Naive B cell (primary cell): ENCODE measurements around the gene CLEC16A. TPM values are rescaled to one million over a fixed set of nuclear protein-coding genes. Genes with fewer than 3 reads are reported as not detected.

Source experiments
- ATAC-seq, 2 donors: fragments of 150-1000 bp; cut with Tn5 transposase; 2 replicates each; pipeline ENCODE4 v1.10.0; 2021; ENCODE audit warnings: low read depth in 2 of 2, mild to moderate bottlenecking in 2 of 2, moderate library complexity in 2 of 2
- DNase-seq: peaks from one replicate; pipeline ENCODE4 v3.0.0; 2022
- H3K27ac Mint-ChIP-seq, 6 donors: one replicate each; pipeline ENCODE4 v1.8.0; 2020 to 2022; ENCODE audit warnings: mild to moderate bottlenecking in 6 of 6, mixed read lengths in 6 of 6, moderate library complexity in 5 of 6, inconsistent platforms in 2 of 6
- H3K27me3 Mint-ChIP-seq, 3 donors: one replicate each; pipeline ENCODE4 v1.8.0; 2021 to 2022; ENCODE audit warnings: mixed read lengths in 3 of 3, mild to moderate bottlenecking in 1 of 3
- H3K36me3 Mint-ChIP-seq, 2 donors: one replicate each; pipeline ENCODE4 v1.8.0; 2020 to 2022; ENCODE audit warnings: mixed read lengths in 2 of 2, inconsistent platforms in 1 of 2, mild to moderate bottlenecking in 1 of 2
- H3K4me1 Mint-ChIP-seq, 3 donors: one replicate each; pipeline ENCODE4 v1.8.0; 2020 to 2022; ENCODE audit warnings: mixed read lengths in 3 of 3, inconsistent platforms in 1 of 3, mild to moderate bottlenecking in 1 of 3, moderate library complexity in 1 of 3
- H3K4me3 Mint-ChIP-seq, 8 donors: one replicate each; pipeline ENCODE4 v1.8.0; 2020 to 2022; ENCODE audit warnings: mild to moderate bottlenecking in 8 of 8, mixed read lengths in 8 of 8, moderate library complexity in 8 of 8, inconsistent platforms in 2 of 8
- H3K9me3 Mint-ChIP-seq, 7 donors: one replicate each; pipeline ENCODE4 v1.8.0; 2020 to 2022; ENCODE audit warnings: mixed read lengths in 7 of 7, mild to moderate bottlenecking in 5 of 7, inconsistent platforms in 2 of 7, moderate library complexity in 1 of 7
- polyA plus RNA-seq, 6 donors: library from polyadenylated mRNA; unstranded; fragments of 300-500 nt; fragmentation: Illumina TruSeq; gene quantifications; one replicate each; pipeline ENCODE4 v1.2.3, GENCODE V29; 2021; ENCODE audit warnings: low read depth in 6 of 6

Gene CLEC16A
- polyA plus RNA-seq, 6 donors from 2014 or later, result 11.8 to 34.9 (median 18.7) TPM

DNA sequence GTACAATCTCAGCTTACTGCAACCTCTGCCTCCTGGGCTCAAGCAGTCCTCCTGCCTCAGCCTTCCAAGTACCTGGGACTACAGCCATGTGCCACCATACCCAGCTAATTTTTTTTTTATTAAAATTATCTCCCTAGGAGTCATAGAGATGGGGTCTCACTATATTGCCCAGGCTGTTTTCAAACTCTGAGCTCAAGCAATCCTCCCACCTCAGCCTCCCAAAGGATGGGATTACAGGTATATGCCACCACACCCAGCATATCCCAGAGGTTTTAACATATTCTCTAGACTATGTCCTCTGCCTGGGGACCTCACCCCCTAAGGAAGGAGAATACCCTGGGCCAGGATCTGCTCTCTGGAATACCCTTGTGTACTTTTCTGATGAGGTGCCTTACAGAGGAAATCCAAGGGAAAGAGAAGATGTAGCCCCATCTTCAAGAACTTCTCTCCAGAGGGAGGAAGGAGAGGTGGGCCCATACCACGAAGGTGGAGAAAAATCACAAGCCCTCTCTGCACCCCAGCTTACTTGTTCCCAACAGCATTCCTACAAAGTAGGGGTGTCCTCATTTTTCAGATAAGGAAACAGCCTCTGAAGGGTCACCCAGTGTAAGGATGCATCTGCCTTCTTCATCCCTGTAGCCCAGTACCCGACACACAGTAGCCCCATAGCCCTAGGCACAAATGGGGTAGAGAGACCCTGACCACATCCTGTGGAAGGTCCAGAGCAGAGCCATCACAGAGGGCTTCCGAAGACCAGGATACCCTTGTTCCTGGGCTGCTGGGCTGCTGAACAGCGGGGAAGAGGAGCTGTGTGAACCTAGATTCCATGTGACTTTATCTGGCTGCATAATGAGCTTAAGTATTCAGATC lies 160.0 kb downstream of the CLEC16A start:
- no peak for DNase-seq
- peaks cover 39 to 45% (median 44%) of the 10 kb centered on the region in 3 donors for H3K4me1 Mint-ChIP-seq
- ATAC-seq, result no peak
- no peaks in the 10 kb centered on the region for H3K36me3 Mint-ChIP-seq
- no peaks in the 10 kb centered on the region for H3K9me3 Mint-ChIP-seq
- H3K4me3 Mint-ChIP-seq, result peak overlapping the region in 5 of 8 donors; percentile 51 to 82 (median 72)
- no peaks in the 10 kb centered on the region for H3K27me3 Mint-ChIP-seq
- peak overlapping the region; percentile 22 to 91 (median 77) for H3K27ac Mint-ChIP-seq

DNA sequence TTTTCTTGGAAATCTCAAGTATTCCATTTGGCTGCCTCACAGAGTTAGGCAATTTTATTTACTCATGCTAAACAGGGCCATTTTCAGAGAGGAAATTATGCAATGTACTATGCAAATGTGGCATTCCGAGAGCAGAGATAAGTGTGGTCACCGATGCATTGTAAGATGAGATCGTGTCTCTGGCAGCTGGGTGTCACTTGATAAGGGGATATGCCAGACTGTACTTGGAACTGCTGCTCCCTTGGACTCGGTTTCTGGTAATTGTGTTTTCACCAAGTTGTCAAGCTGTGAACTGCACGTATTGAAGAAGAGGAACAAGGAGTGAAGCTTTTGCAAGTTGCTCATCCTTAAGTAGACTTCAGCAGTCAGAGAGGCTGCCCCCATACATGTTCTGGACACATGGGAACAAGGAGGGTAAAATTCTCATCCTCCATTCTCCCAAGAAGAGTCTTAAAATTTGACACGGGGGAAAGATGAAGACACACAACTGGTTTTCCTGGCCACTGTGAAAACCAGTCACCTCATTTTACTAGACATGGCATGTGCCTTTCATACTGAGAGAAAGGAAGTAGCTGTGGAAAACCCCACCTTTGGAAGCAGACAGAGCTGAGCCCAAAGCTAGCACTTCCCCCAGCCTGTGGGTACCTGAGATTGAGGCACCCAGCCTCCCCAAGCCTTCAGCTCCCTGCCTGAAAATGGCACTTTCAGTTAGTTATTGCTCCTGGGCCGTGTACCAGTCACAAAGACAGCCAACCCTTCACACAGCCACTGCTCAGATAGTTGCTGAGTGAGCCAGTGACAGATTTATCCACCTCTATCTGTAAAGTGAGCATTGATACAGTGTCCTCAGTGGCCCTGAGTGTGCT lies 160.9 kb downstream of the CLEC16A start:
- Mint-ChIP-seq H3K9me3 (no peaks in the 10 kb centered on the region), H3K27me3 (no peaks in the 10 kb centered on the region), H3K36me3 (no peaks in the 10 kb centered on the region), H3K4me1 (peaks cover 32 to 41% (median 36%) of the 10 kb centered on the region in 3 donors), H3K4me3 (peak overlapping the region in 7 of 8 donors; percentile 29 to 82 (median 51)), H3K27ac (peak overlapping the region; percentile 56 to 91 (median 77))
- ATAC-seq, result peak; percentile 87
- DNase-seq, result peak; percentile 46

DNA sequence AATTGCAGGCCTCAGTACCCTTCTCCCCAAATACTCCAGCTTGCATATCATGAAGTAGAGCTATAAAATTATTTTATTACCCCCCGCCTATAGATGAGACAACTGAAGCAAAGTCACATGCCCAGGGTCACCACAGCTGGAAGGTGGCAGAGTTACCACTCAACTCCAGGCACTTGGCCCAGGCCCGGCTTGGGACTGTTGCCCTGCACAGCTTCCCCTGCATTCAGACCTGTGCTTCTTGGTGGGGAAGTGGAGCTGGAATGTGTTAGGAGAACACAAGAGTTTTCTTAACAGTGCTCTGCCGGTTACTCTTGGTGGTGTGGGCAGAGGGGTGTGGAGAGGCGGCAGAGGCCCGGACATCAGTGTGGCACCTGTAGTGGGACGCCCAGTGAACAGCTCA lies 162.4 kb downstream of the CLEC16A start:
- Mint-ChIP-seq H3K4me3 (no peak overlapping the region), H3K4me1 (peaks cover 26 to 41% (median 29%) of the 10 kb centered on the region in 3 donors)
- DNase-seq, result no peak

DNA sequence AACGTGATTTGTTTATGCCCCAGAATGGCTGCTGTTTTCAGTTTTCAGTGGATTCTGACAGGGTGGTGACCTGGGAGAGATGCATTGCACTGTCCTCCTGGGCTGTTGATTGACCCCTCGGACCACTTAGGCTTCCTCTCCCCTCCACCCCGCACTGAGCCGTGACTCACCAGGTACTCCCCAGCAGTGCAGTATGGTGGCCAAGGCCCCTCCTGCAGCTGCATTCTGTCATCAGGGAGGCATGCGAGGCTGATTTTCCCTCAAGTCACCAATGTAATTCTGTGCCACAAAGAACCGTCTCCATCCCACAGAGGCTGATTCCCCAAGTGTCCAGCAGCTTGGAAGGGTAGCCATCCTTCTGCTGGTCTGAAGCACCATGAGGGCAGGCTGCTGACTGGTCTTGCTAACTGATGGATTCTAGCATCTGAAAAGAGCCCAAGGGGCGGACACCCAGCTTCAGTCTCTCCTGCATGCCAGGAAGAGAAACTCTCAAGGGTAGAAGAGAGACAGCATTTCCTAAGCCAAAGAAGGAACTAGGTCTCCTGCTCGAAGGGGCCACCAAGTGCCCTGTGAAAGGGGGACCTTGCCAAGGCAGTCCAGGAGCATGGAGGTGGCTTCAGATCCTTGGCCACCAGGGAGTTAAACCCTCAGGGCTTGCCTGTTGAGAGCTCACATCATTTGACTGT lies 163.6 kb downstream of the CLEC16A start:
- Mint-ChIP-seq H3K27me3 (no peaks in the 10 kb centered on the region), H3K9me3 (peaks cover 0 to 8% (median 0%) of the 10 kb centered on the region in 7 donors), H3K27ac (no peak overlapping the region), H3K36me3 (peaks cover 5 to 16% of the 10 kb centered on the region in 2 donors), H3K4me1 (peaks cover 21 to 38% (median 29%) of the 10 kb centered on the region in 3 donors), H3K4me3 (no peak overlapping the region)
- no peak for DNase-seq
- no peak for ATAC-seq

More for the DNA sequence above, 162.4 kb downstream of the CLEC16A start:
- H3K27me3 Mint-ChIP-seq, result no peaks in the 10 kb centered on the region
- ATAC-seq, result no peak
- peaks cover 0 to 8% (median 0%) of the 10 kb centered on the region in 7 donors for H3K9me3 Mint-ChIP-seq
- peaks cover 1 to 11% of the 10 kb centered on the region in 2 donors for H3K36me3 Mint-ChIP-seq
- H3K27ac Mint-ChIP-seq, result no peak overlapping the region

DNA sequence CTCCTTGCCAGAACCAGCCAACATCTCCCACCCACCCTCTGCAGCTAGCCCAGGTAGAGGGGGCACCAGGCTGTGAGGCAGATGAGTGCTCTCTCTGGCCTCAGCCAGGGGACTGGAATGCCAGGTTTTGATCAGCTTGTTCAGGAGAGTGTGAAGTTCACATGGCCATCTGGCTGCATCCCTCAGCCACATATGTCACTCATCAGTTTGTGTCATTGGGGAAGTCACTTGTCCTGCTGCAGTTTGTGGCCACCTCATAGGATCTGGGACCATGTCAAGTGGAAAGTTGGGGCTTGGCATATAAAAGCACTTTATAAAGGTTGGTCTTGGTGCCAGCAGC lies 164.1 kb downstream of the CLEC16A start:
- Mint-ChIP-seq H3K27ac (no peak overlapping the region), H3K36me3 (peaks cover 5 to 16% of the 10 kb centered on the region in 2 donors), H3K4me3 (no peak overlapping the region), H3K9me3 (peaks cover 0 to 8% (median 0%) of the 10 kb centered on the region in 7 donors), H3K27me3 (no peaks in the 10 kb centered on the region), H3K4me1 (peaks cover 21 to 37% (median 27%) of the 10 kb centered on the region in 3 donors)
- no peak for ATAC-seq
- DNase-seq, result no peak

DNA sequence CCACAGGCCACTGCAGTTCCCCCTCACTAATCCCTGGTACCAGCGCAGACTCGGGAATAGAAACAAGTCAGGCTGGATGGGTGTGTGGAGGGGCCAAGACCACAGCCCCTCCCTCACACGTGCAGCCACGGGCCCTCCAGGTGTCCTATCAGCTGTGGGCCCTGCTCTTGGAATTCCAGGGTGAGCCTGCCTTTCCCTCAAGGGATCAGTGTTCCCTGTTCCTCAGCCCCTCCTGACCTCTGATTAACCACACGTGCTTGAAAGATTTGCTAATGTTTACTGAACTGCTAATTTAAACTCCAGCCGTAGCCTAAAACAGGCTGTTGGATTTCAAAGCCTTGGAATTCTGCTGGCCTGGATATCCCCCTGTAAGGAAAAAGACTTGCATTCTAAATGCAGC lies 165.2 kb downstream of the CLEC16A start:
- Mint-ChIP-seq H3K4me1 (peaks cover 12 to 26% (median 17%) of the 10 kb centered on the region in 3 donors), H3K4me3 (no peak overlapping the region), H3K36me3 (peaks cover 5 to 16% of the 10 kb centered on the region in 2 donors), H3K27me3 (no peaks in the 10 kb centered on the region), H3K9me3 (peaks cover 0 to 8% (median 0%) of the 10 kb centered on the region in 7 donors), H3K27ac (peak overlapping the region in 1 of 6 donors; percentile 78)
- DNase-seq, result no peak
- ATAC-seq, result no peak

DNA sequence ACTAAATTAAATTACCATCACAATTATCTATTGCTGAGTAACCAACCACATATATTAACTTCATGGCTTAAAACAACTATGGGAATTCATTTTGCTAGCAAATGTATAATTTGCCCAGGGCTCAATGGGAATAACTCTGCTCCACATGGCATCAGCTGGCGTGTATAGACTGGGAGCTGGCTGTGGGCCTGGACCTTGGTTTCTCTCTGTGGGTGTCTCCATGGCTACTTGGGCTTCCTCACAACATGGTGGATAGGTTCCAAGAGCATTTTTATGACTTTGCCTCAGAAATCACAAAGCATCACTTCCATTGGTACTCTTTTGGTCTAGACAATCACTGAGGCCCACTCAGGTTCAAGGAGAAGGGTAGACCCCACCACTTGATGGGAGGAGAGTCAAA lies 166.8 kb downstream of the CLEC16A start:
- Mint-ChIP-seq H3K36me3 (peaks cover 5 to 24% of the 10 kb centered on the region in 2 donors), H3K4me1 (peaks cover under 1 to 10% (median 5%) of the 10 kb centered on the region in 3 donors), H3K27me3 (no peaks in the 10 kb centered on the region), H3K27ac (no peak overlapping the region), H3K4me3 (no peak overlapping the region), H3K9me3 (peaks cover 0 to 8% (median 0%) of the 10 kb centered on the region in 7 donors)
- ATAC-seq (no peak), DNase-seq (no peak)

DNA sequence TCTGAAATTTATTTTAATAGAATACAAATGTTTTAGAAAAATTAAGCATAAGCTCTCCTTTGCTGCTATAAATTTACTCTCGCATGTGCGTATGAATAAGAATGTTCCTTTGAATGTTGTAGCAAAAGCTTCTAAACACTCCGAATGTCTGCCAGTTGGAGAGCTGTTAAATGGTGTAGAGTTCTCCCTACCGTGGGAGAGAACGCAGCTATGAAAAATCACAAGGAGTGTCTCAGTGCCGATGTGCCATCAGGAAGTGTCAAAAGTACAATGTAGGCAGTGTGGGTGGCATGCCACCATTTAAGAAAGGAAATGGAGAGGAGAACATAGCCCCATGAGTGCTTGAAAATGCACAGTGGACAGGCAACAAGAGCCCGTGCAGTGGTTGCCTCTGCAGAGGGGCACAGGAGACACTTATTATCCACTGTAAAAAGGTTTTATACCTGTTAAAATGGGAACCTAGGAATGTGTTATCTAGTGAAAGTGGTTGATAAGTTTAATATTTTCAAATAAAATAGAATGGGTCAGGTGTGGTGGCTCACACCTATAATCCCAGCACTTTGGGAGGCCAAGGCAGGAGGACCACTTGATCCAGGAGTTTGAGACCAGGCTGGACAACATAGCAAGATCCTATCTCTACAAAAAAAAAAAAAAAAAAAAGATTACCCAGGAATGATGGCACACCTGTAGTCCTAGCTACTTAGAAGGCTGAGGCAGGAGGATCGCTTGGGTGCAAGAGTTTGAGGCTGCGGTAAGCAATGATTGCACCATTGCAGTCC lies 167.7 kb downstream of the CLEC16A start:
- H3K9me3 Mint-ChIP-seq, result peaks cover 0 to 8% (median 0%) of the 10 kb centered on the region in 7 donors
- peaks cover 0 to 5% (median 3%) of the 10 kb centered on the region in 3 donors for H3K4me1 Mint-ChIP-seq
- H3K4me3 Mint-ChIP-seq, result peak overlapping the region in 1 of 8 donors; percentile 60
- no peaks in the 10 kb centered on the region for H3K27me3 Mint-ChIP-seq
- DNase-seq (no peak), ATAC-seq (no peak)
- peak overlapping the region in 1 of 6 donors; percentile 63 for H3K27ac Mint-ChIP-seq
- peaks cover 5 to 24% of the 10 kb centered on the region in 2 donors for H3K36me3 Mint-ChIP-seq

DNA sequence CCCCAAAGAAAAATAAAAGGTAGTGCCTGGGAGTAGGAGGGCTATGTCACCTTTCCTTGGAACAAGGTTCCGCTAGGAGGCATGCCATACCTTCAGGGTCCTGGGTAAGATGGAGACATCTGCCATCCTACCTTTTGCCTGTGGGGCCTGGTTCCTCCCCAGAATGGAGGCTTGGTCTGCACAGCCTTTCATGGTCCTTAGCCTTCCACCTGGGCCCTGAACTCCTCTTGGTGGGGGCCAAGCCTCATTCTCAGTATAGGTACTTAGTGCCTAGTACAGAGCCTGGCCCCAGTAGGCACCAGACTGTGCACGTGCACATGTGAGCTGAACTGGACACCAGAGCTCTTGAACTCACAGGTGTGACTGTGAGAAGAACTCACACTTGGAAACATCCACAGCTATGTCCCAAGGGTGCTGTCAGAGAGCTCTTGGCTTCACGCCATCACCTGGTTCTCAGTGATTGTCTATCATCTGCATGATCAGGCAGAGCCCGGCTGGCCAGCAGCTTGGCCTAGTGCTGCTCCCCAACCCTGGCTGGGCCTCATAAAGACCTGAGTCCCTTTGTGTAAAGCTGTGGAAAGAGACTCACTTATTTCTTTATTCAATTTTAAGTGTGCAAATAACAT lies 168.5 kb downstream of the CLEC16A start:
- Mint-ChIP-seq H3K27me3 (no peaks in the 10 kb centered on the region), H3K4me1 (peaks cover 0 to 5% (median 2%) of the 10 kb centered on the region in 3 donors), H3K36me3 (peaks cover 5 to 24% of the 10 kb centered on the region in 2 donors), H3K27ac (peak overlapping the region in 2 of 6 donors; percentile 18 to 24), H3K4me3 (no peak overlapping the region), H3K9me3 (peaks cover 0 to 8% (median 0%) of the 10 kb centered on the region in 7 donors)
- DNase-seq (no peak), ATAC-seq (no peak)

DNA sequence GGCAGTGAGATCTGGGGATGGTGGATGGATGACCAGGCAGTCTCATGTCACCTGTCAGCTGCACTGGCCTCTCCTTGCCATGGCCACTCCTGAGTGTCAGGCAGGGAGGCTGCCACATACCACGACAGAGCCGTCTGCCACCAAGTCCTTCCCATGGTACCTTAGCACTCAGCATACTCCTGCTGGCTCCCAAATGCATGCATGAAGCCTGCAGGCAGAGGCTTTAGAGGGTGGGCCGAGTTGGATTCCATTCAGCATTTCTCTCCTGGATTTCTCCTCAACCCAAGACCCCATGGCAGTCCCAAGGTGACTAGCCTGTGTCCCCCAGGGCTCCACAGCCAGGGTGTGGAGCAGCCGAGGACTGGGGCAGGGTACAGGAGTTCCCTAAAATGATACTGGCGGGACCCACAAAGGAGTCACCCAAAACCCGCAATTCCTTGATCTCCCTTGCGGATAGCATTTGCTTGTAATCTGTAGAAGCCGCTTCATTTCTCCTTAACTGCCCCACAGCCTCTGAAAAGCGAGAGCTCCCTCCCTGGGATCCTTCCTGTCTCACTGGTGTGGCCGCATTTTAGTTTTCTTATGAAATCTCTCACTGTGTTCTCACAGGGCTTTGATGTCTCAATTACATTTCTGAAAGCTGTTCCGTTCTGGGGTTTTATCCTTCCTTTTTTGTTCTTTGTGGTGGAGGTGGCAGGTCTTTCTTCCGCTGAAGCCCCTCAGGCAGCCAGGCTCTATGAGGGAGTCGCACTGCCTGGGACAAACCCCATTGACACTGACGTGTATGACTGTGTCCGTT lies 170.2 kb downstream of the CLEC16A start:
- no peak for DNase-seq
- no peak for ATAC-seq
- peaks cover 0 to 5% (median 0%) of the 10 kb centered on the region in 3 donors for H3K4me1 Mint-ChIP-seq
- peak overlapping the region in 1 of 6 donors; percentile 38 for H3K27ac Mint-ChIP-seq
- H3K9me3 Mint-ChIP-seq, result peaks cover 0 to 8% (median 0%) of the 10 kb centered on the region in 7 donors
- H3K27me3 Mint-ChIP-seq, result no peaks in the 10 kb centered on the region
- H3K4me3 Mint-ChIP-seq, result no peak overlapping the region
- H3K36me3 Mint-ChIP-seq, result peaks cover 5 to 24% of the 10 kb centered on the region in 2 donors

DNA sequence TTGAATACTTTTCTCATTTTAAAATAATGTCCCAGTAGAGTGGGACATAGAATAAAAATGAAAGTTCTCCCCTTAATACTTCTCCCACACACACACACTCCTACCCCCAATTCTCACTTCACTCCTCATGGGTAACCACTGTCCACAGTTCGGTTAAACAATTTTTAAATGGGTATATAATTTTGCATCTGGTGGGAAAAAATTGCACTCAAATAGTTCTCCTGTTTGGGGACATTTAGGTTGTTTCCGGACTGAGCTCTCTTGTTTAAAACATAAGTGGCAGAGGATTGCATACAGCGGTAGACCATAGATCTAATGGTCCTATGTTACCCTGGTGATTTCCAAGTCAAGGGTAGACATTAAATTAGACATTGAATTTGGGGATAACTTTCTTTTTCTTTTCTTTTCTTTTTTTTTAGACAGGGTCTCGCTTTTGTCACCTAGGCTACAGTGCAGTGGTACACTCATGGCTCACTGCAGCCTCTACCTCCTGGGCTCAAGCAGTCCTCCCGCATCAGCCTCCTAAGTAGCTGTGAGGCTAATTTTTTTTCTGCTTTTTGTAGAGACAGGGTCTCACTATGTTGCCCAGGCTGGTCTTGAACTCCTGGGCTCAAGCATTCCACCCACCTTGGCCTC lies 173.3 kb downstream of the CLEC16A start:
- Mint-ChIP-seq H3K4me3 (no peak overlapping the region), H3K36me3 (peaks cover 8 to 9% of the 10 kb centered on the region in 2 donors), H3K4me1 (peaks cover 0 to 5% (median 0%) of the 10 kb centered on the region in 3 donors), H3K9me3 (no peaks in the 10 kb centered on the region), H3K27me3 (no peaks in the 10 kb centered on the region), H3K27ac (peak overlapping the region in 2 of 6 donors; percentile 42 to 72)
- DNase-seq, result no peak
- no peak for ATAC-seq
